ENCODE measurements around the gene C17orf107.

Gene C17orf107

DNA sequence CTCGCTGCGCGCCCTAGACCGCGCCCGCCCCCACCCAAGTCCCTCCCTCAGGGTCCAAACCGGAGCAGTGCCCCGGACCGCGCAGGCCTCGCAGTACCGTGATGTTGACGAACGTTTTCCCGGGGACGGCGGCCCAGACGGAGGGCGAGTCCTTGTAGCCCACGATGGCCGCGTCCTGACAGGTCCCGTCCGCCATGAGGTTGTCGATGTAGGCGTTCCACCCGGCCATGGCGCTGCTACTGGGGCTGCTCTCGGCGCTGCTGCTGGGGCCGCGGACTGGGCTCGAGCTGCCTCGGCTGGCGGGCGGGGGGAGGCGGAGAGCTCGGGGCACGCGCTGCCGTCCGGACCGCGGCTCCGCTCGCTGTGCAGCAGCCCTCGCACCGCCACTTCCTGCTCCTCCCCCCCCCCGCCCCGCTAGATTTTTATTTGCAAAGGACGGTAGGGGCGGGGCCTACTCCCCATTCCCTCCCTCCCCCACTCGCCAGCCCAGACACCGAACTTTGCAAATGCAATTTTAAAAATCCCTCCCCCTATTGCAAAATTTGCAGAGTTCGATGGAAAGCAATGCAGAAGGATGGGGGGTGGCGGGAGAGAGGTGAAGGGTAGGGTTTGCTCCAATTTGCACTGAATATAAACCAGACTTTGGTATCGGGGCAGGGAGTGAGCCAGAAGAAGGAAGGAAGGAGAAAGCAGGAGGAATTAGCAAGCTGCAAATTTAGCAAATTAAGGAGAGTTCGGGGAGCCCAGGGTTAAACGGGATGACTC, 49.0 kb downstream of the C17orf107 start, which contains the start of gene PFN1:
PFN1 (minus strand) TSS at position 365 of the 765 bp plus-strand sequence; CDS start at position 229, 136 bp downstream.
- peak; percentile 94 for DNase-seq (ENCODE audit: low spot score)

GRCh38 chr17:4948931-4949320, 49.6 kb downstream of the C17orf107 start:
- peak; percentile 73 for DNase-seq (ENCODE audit: low spot score)

DNA sequence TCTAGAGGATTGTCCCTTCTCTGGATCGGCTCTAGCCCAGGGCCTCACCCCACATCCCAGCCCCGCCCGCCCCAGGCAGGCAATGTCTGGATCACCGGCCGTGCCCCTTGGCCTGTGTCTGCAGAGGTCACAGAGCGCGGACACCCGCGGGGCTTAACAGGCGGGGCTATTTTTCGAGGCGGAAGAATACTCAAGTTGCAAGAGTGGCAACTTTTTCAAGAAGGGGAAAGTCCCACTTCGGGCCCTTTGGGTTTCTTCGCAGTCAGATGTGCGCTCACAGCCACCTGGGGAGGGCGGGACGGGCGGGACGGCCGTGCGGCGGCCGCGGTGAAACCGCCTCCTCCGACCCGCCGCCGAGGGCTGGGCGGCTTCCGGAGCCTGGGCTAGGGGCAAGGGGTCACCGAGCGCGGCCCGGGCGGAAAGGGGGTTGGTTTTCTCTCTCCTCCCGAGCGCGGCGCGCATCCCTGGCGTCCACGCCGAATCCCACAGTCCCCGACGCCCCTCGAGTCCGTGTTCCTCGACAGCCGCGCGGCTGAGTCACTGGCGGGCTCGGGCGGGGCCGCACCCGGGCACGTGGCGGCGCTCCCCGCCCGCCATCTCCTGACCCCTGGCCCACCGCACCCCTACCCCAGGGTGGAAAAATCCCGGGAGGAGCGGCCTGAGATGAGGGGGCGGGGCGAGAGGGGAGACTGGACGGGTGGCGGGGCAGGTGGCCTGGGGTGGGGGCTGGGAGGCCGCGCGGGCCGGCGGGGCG, 50.2 kb downstream of the C17orf107 start:
- peak; percentile 77 for DNase-seq (ENCODE audit: low spot score)

GRCh38 chr17:4950075-4950745, 50.9 kb downstream of the C17orf107 start:
- DNase-seq (ENCODE audit: low spot score): no peak

DNA sequence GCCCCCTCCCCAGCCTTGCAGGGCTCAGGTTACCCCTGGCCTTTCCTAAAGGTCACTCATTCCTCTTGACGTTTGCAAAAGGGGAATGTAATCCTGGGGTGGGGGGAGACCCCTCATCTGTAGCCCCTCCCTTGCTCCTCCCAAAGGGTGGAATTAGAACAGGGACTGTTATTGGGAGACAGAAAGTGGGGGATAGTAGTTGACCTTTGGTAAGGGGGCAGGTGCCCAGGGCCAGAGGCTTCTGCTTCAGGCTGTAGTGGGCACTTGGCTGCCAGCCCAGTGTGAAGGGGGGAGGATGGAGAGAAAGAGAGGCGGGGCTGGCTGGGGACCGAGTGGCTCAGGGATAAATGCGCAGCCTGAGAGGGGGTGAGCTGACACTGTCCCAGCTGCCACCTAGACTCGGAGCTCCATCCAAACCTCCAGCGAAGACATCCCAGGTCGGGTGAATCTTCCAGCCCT, 51.4 kb downstream of the C17orf107 start, which contains the start of gene ENO3:
ENO3 (plus strand) TSS at position 374 of the 459 bp plus-strand sequence. CDS start 711 bp downstream, outside the sequence.
- no peak for DNase-seq (ENCODE audit: low spot score)

GRCh38 chr17:4951486-4951885, 52.1 kb downstream of the C17orf107 start:
- DNase-seq (ENCODE audit: low spot score): no peak
